A673 (cell line): ENCODE results near the gene SPDL1. TPM values are rescaled to one million over a fixed set of nuclear protein-coding genes. Genes with fewer than 3 reads are reported as not detected.

Experiments
- BruUV-seq: library from RNA; stranded (reverse); fragments of 400-500 nt; replicated peaks from 2 replicates; lab custom pipeline; 2021; lab: Mats Ljungman, UMichigan
- CTCF ChIA-PET: fragments of 300-600 bp; sonication (Branson Sonifier 250); formaldehyde crosslinking; loops from one replicate; lab custom pipeline; 2022; ENCODE audit warnings: antibody characterized with exemption; lab: Charles Lee
- POLR2A ChIA-PET: fragments of 300-600 bp; sonication (Branson Sonifier 250); formaldehyde crosslinking; loops from one replicate; lab custom pipeline; 2022; ENCODE audit warnings: antibody characterized with exemption; ENCODE audit not compliant: low non-redundant PET; lab: Charles Lee
- DNase-seq: peaks from one replicate; pipeline ENCODE4 v3.0.0-alpha.2; 2015; ENCODE audit warnings: low spot score
- H3K27ac ChIP-seq: fragments of 200-600 bp; sonication (generic); 2 replicates; pipeline ENCODE4 v1.5.1; 2016; ENCODE audit warnings: mixed run types, low read depth, mild to moderate bottlenecking, mixed read lengths, antibody characterized with exemption, low read length; ENCODE audit not compliant: poor library complexity, severe bottlenecking
- H3K27me3 ChIP-seq: fragments of 200-600 bp; sonication (generic); replicated peaks from 2 replicates; pipeline ENCODE4 v1.6.1; 2017; ENCODE audit warnings: mixed run types, low read depth, mild to moderate bottlenecking, mixed read lengths, antibody characterized with exemption, low read length; ENCODE audit not compliant: insufficient read depth, poor library complexity
- H3K36me3 ChIP-seq: fragments of 200-600 bp; sonication (generic); 2 replicates; pipeline ENCODE4 v1.6.1; 2016; ENCODE audit warnings: mixed run types, mild to moderate bottlenecking, mixed read lengths, antibody characterized with exemption, low read length; ENCODE audit not compliant: insufficient read depth, poor library complexity, severe bottlenecking
- H3K4me1 ChIP-seq: fragments of 200-600 bp; sonication (generic); 2 replicates; pipeline ENCODE4 v1.6.1; 2017; ENCODE audit warnings: mixed run types, mild to moderate bottlenecking, mixed read lengths, antibody characterized with exemption, low read length; ENCODE audit not compliant: insufficient read depth, poor library complexity, severe bottlenecking
- H3K4me3 ChIP-seq: fragments of 200-600 bp; sonication (generic); 2 replicates; pipeline ENCODE4 v1.5.1; 2016; ENCODE audit warnings: low read depth, mixed run types, mild to moderate bottlenecking, mixed read lengths, low read length; ENCODE audit not compliant: poor library complexity, severe bottlenecking
- H3K9me3 ChIP-seq: fragments of 200-600 bp; sonication (generic); 2 replicates; pipeline ENCODE4 v1.6.1; 2016; ENCODE audit warnings: mixed run types, low read depth, mild to moderate bottlenecking, mixed read lengths, antibody characterized with exemption, low read length; ENCODE audit not compliant: poor library complexity, severe bottlenecking
- EZH2 ChIP-seq: fragments of 200-600 bp; sonication (generic); IDR thresholded peaks from 2 replicates; pipeline ENCODE4 v1.6.1; 2017; ENCODE audit warnings: borderline replicate concordance, low read depth, mild to moderate bottlenecking, mixed read lengths, antibody characterized with exemption, low read length; ENCODE audit not compliant: poor library complexity, severe bottlenecking
- intact Hi-C: fragments of 100-400 bp; cut with micrococcal nuclease; formaldehyde crosslinking; loops from one replicate; pipeline ENCODE4 v1.10.0; 2022; ENCODE audit not compliant: unreplicated experiment
- total RNA-seq: library from RNA; stranded (reverse); gene quantifications from 2 replicates; pipeline ENCODE4 v1.2.3, GENCODE V29; 2021
- TF ChIP-seq, protein P1 (sequence below): fragments of 300-800, 200-600 bp; sonication (generic); conservative IDR thresholded peaks from 2 replicates; pipeline ENCODE4 v1.5.1; 2017; ENCODE audit warnings: low read depth, mild to moderate bottlenecking, antibody characterized with exemption, low read length, moderate library complexity, mixed read lengths

The SPDL1 gene
- total RNA-seq, 1 experiment from 2014 or later = 57.6 TPM

DNA sequence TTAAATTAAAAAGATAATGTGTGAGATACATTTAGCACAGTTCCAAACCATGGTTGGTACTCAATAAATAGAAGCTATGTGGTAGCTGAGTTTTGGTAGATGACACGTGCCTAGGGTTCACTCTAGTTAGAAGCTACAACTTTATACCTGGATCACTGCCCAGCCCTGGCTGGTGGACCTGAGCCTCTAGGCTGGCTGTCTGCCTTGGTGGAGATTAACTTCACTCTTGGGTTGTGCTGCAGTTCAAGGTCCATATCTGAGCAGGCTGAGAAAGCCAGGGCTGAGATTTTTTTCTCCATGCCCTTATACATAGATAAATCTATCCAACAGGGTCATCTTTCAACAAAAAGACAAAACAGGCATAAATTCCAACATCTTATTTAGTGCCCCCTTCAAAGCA, 44.6 kb upstream of the SPDL1 start:
- intact Hi-C loops = no loop called here
- BruUV-seq = no TSS peak
- H3K27ac ChIP-seq = no peak overlapping the region
- no peaks in the 10 kb centered on the region for H3K9me3 ChIP-seq
- H3K4me1 ChIP-seq = no peaks in the 10 kb centered on the region
- no peak overlapping the region for H3K4me3 ChIP-seq
- no peak for DNase-seq
- CTCF ChIA-PET = no interaction called here
- H3K36me3 ChIP-seq = no peaks in the 10 kb centered on the region
- TF ChIP-seq, protein P1, sequence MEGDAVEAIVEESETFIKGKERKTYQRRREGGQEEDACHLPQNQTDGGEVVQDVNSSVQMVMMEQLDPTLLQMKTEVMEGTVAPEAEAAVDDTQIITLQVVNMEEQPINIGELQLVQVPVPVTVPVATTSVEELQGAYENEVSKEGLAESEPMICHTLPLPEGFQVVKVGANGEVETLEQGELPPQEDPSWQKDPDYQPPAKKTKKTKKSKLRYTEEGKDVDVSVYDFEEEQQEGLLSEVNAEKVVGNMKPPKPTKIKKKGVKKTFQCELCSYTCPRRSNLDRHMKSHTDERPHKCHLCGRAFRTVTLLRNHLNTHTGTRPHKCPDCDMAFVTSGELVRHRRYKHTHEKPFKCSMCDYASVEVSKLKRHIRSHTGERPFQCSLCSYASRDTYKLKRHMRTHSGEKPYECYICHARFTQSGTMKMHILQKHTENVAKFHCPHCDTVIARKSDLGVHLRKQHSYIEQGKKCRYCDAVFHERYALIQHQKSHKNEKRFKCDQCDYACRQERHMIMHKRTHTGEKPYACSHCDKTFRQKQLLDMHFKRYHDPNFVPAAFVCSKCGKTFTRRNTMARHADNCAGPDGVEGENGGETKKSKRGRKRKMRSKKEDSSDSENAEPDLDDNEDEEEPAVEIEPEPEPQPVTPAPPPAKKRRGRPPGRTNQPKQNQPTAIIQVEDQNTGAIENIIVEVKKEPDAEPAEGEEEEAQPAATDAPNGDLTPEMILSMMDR = no peak
- POLR2A ChIA-PET = no interaction called here
- peaks cover 31% of the 10 kb centered on the region for H3K27me3 ChIP-seq

DNA sequence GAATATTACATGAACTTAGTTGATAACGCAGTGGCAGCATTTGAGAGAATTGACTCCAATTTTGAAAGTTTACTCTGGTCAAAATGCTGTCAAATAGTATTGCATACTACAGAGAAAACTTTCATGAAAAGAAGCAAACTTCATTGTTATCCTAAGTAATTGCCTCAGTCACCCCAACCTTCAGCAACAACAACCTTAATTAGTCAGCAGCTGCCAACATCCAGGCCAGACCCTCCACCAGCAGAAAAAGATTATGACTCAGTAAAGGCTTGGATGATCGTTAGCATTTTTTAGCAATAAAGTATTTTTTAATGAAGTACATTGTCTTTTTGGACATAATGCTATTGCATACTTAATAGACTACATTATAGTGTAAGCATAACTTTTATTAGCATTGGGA, 40.8 kb upstream of the SPDL1 start:
- Histone ChIP-seq H3K4me3 (no peak overlapping the region), H3K9me3 (no peaks in the 10 kb centered on the region), H3K4me1 (no peaks in the 10 kb centered on the region), H3K27ac (no peak overlapping the region), H3K36me3 (no peaks in the 10 kb centered on the region), H3K27me3 (peaks cover 22% of the 10 kb centered on the region)
- no TSS peak for BruUV-seq
- DNase-seq = no peak
- ChIA-PET POLR2A (no interaction called here), CTCF (no interaction called here)
- TF ChIP-seq EZH2 = no peak
- TF ChIP-seq, protein P1 = no peak
- intact Hi-C loops = loop anchor here (10.0 kb wide), 1 partner anchor 558 kb away; no protein-coding TSS in a partner anchor

DNA sequence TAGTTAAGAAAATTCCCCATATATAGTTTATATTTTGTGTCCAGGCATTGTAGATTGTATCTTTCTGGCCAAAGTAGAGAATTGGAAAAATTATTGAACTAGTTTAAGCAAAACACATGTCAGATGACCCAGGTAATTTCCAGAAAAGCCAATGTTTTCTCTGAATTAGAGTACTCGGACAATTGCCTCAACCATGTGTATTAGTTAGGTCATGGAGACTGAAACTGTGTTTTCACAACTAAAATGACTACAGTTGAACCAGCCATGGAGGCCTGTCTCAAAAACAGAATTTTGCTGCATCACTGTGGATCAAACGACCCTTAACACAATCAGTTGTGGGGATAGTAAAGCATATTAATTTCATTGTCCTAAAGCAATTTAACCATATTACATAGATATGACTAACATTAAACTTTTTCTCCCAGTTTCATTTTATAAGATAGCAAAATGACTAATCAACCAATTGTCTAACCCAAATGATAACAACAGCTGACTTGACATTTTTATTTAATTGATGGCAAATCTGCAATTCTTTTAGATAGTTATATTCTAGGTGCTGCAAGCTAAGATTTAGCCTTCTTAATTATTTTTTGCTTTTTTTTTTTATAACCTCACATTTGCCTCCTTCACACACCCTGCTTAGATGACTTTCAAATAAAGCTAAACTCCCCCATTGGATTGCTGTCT, 39.2 kb upstream of the SPDL1 start:
- CTCF ChIA-PET = no interaction called here
- POLR2A ChIA-PET = no interaction called here
- no peaks in the 10 kb centered on the region for H3K36me3 ChIP-seq
- H3K9me3 ChIP-seq = no peaks in the 10 kb centered on the region
- no peak overlapping the region for H3K4me3 ChIP-seq
- H3K27me3 ChIP-seq = peaks cover 27% of the 10 kb centered on the region
- H3K27ac ChIP-seq = no peak overlapping the region
- TF ChIP-seq, protein P1 = no peak
- TF ChIP-seq EZH2 = no peak
- intact Hi-C loops = loop anchor here (10.0 kb wide), 1 partner anchor 560 kb away; no protein-coding TSS in a partner anchor
- no peak for DNase-seq
- no peaks in the 10 kb centered on the region for H3K4me1 ChIP-seq
- no TSS peak for BruUV-seq
